OCI-LY1 (cell line): ENCODE results near the gene GULP1.

Experiments
- H2AFZ ChIP-seq: fragments of 200-600 bp; sonication (generic), shearing (Covaris generic); 2 replicates; pipeline ENCODE4 v1.6.0; 2014; ENCODE audit warnings: antibody characterized with exemption, mild to moderate bottlenecking, low read length
- H3F3A ChIP-seq: fragments of 200-600 bp; sonication (generic), shearing (Covaris generic); 2 replicates; pipeline ENCODE4 v1.6.0; 2014; ENCODE audit warnings: mild to moderate bottlenecking, antibody characterized with exemption, low read length, moderate library complexity; ENCODE audit not compliant: insufficient read depth
- H3K27ac ChIP-seq: fragments of 200-600 bp; sonication (generic); 2 replicates; pipeline ENCODE4 v1.5.1; 2014; ENCODE audit warnings: low read length, mixed run types, mild to moderate bottlenecking, low read depth; ENCODE audit not compliant: poor library complexity, severe bottlenecking
- H3K27me3 ChIP-seq: fragments of 200-600 bp; sonication (generic); 2 replicates; pipeline ENCODE4 v1.6.0; 2014; ENCODE audit warnings: antibody characterized with exemption, mild to moderate bottlenecking, low read length, moderate library complexity; ENCODE audit not compliant: insufficient read depth
- H3K36me3 ChIP-seq: fragments of 200-600 bp; sonication (generic); 2 replicates; pipeline ENCODE4 v1.6.1; 2014; ENCODE audit warnings: mild to moderate bottlenecking, antibody characterized with exemption, low read length, moderate library complexity, mixed read lengths; ENCODE audit not compliant: insufficient read depth
- H3K4me1 ChIP-seq: fragments of 200-600 bp; sonication (generic); 2 replicates; pipeline ENCODE4 v1.5.1; 2014; ENCODE audit warnings: mild to moderate bottlenecking, low read length, moderate library complexity; ENCODE audit not compliant: insufficient read depth, severe bottlenecking
- H3K4me2 ChIP-seq: fragments of 200-600 bp; sonication (generic), shearing (Covaris generic); 2 replicates; pipeline ENCODE4 v1.6.1; 2014; ENCODE audit warnings: low read length
- H3K4me3 ChIP-seq: fragments of 200-600 bp; sonication (generic); 2 replicates; pipeline ENCODE4 v1.5.1; 2014; ENCODE audit warnings: low read length, low read depth, mild to moderate bottlenecking, mixed read lengths; ENCODE audit not compliant: poor library complexity, severe bottlenecking
- H3K79me2 ChIP-seq: fragments of 200-600 bp; shearing (Covaris generic); 2 replicates; pipeline ENCODE4 v1.6.1; 2016; ENCODE audit warnings: mixed run types, low read length, mixed read lengths; ENCODE audit not compliant: insufficient read depth
- H3K9ac ChIP-seq: fragments of 200-600 bp; sonication (generic), shearing (Covaris generic); 2 replicates; pipeline ENCODE4 v1.6.1; 2014; ENCODE audit warnings: mild to moderate bottlenecking, low read length, mixed read lengths
- H3K9me2 ChIP-seq: fragments of 200-600 bp; sonication (generic), shearing (Covaris generic); 2 replicates; pipeline ENCODE4 v1.6.1; 2014; ENCODE audit warnings: low read depth, mild to moderate bottlenecking, low read length, mixed read lengths
- H3K9me3 ChIP-seq: fragments of 200-600 bp; shearing (Covaris generic); 2 replicates; pipeline ENCODE4 v1.6.1; 2014; ENCODE audit warnings: low read length, mixed read lengths
- H4K20me1 ChIP-seq: fragments of 200-600 bp; sonication (generic), shearing (Covaris generic); 2 replicates; pipeline ENCODE4 v1.6.0; 2016; ENCODE audit warnings: mild to moderate bottlenecking, low read length; ENCODE audit not compliant: insufficient read depth
- EZH2 ChIP-seq: fragments of 200-600 bp; sonication (generic), shearing (Covaris generic); IDR thresholded peaks from 2 replicates; pipeline ENCODE4 v1.8.0; 2017; ENCODE audit warnings: borderline replicate concordance, mixed run types, mild to moderate bottlenecking, antibody characterized with exemption, low read length, moderate library complexity, mixed read lengths
- TF ChIP-seq, protein P1 (sequence below): fragments of 200-600 bp; sonication (generic), shearing (Covaris generic); IDR thresholded peaks from 2 replicates; pipeline ENCODE4 v1.5.1; 2017; ENCODE audit warnings: mild to moderate bottlenecking, antibody characterized with exemption, low read length, moderate library complexity, mixed read lengths

GULP1 gene

GRCh38 chr2:188527581-188527993, 235.9 kb downstream of the GULP1 start:
- Histone ChIP-seq H2AFZ (0 out of 2 replicates have a peak overlapping the region, but pooled peaks have one; percentile 73), H3K27me3 (no peaks in the 10 kb centered on the region), H3K9me3 (0 out of 2 replicates have a peak, but pooled peaks cover 3% of the 10 kb centered on the region), H4K20me1 (no peaks in the 10 kb centered on the region), H3K9ac (no peak overlapping the region), H3K4me1 (no peaks in the 10 kb centered on the region), H3K9me2 (no peaks in the 10 kb centered on the region), H3F3A (no peaks in the 10 kb centered on the region), H3K36me3 (no peaks in the 10 kb centered on the region), H3K4me3 (no peak overlapping the region), H3K27ac (no peak overlapping the region), H3K79me2 (no peaks in the 10 kb centered on the region), H3K4me2 (no peak overlapping the region)
- TF ChIP-seq EZH2: no peak
- TF ChIP-seq, protein P1, sequence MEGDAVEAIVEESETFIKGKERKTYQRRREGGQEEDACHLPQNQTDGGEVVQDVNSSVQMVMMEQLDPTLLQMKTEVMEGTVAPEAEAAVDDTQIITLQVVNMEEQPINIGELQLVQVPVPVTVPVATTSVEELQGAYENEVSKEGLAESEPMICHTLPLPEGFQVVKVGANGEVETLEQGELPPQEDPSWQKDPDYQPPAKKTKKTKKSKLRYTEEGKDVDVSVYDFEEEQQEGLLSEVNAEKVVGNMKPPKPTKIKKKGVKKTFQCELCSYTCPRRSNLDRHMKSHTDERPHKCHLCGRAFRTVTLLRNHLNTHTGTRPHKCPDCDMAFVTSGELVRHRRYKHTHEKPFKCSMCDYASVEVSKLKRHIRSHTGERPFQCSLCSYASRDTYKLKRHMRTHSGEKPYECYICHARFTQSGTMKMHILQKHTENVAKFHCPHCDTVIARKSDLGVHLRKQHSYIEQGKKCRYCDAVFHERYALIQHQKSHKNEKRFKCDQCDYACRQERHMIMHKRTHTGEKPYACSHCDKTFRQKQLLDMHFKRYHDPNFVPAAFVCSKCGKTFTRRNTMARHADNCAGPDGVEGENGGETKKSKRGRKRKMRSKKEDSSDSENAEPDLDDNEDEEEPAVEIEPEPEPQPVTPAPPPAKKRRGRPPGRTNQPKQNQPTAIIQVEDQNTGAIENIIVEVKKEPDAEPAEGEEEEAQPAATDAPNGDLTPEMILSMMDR: no peak

- H3K9me3 ChIP-seq: 0 out of 2 replicates have a peak, but pooled peaks cover 3% of the 10 kb centered on the region
- H3K4me2 ChIP-seq: no peak overlapping the region
- no peak overlapping the region for H3K4me3 ChIP-seq
- no peak overlapping the region for H3K9ac ChIP-seq
- H3K36me3 ChIP-seq: no peaks in the 10 kb centered on the region
- no peaks in the 10 kb centered on the region for H3F3A ChIP-seq
- no peaks in the 10 kb centered on the region for H3K79me2 ChIP-seq
- H3K4me1 ChIP-seq: no peaks in the 10 kb centered on the region
- H3K27ac ChIP-seq: no peak overlapping the region
- H4K20me1 ChIP-seq: no peaks in the 10 kb centered on the region
- no peak overlapping the region for H2AFZ ChIP-seq
- no peaks in the 10 kb centered on the region for H3K27me3 ChIP-seq
- no peak for TF ChIP-seq EZH2
- TF ChIP-seq, protein P1: no peak
- no peaks in the 10 kb centered on the region for H3K9me2 ChIP-seq
Measured at GRCh38 chr2:188529710-188530109, 238.0 kb downstream of the GULP1 start.

GRCh38 chr2:188534875-188535274, 243.2 kb downstream of the GULP1 start:
- TF ChIP-seq, protein P1: no peak
- no peak for TF ChIP-seq EZH2

More at GRCh38 chr2:188534875-188535274, 243.2 kb downstream of the GULP1 start:
- Histone ChIP-seq H4K20me1 (no peaks in the 10 kb centered on the region), H3K9me2 (no peaks in the 10 kb centered on the region), H3K4me1 (no peaks in the 10 kb centered on the region), H3K9me3 (0 out of 2 replicates have a peak, but pooled peaks cover 2% of the 10 kb centered on the region), H3K4me2 (no peak overlapping the region), H3K27ac (no peak overlapping the region), H3K9ac (no peak overlapping the region), H3F3A (no peaks in the 10 kb centered on the region), H3K4me3 (no peak overlapping the region), H2AFZ (no peak overlapping the region), H3K36me3 (no peaks in the 10 kb centered on the region), H3K27me3 (no peaks in the 10 kb centered on the region), H3K79me2 (no peaks in the 10 kb centered on the region)
